ENCODE data around the gene PNLIPRP2.

PNLIPRP2 gene

DNA sequence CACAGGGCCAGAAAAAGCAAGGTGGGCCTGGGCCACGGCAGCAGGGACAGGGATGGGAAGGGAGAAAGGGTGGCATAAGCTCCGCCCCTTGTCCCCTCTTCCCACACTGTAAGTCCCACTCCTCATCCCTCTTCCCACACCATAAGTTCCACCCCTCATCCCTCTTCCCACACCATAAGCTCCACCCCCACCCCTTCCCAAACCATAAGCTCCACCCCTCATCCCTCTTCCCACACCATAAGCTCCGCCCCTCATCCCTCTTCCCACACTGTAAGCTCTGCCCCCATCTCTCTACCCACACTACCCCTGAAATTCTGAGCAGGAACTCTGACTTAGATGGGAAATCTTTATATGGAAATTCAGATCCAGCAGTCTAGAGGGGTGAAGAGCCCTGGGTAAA, 65.9 kb downstream of the PNLIPRP2 start:
- no peak for DNase-seq

DNA sequence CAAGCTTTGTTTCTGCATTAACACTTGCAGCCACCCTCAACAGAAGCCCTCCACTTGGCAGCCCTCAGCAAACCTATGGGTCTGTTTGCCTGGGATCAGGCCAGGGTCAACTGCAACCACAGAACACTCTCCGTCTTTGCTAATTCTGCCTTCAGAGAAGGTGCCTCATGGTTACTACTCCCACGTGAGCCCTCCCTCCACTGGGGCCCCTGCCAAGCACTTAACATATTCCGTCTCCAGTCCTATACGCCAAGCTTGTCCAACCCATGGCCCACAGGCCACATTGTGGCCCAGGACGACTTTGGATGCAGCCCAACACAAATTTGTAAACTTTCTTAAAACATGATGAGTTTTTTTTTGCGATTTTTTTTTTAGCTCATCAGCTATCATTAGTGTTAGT, 66.9 kb downstream of the PNLIPRP2 start:
- no peak for DNase-seq

DNA sequence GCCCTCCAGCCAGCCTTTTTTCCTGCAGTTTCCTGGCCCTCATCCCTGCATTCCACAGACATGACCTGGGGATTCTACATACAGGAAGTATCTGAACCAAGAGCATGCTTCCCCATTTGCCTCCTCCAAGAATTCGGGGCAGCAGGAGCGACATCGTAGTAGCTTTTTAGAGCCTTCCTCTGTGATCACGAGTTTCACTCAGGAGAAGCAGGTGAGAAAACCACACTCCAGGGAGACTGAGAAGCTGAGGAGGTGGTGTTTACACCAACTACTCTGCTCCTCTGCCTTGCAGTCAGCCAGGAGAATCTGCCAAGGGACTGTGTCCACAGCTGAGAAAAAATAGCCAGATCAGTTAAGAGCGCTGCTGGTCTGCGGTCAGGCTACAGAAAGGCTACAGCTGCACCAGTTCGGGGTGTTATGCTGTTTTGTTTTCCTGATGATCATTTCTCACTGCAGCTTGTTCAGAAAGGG, 67.5 kb downstream of the PNLIPRP2 start:
- DNase-seq, result no peak

DNA sequence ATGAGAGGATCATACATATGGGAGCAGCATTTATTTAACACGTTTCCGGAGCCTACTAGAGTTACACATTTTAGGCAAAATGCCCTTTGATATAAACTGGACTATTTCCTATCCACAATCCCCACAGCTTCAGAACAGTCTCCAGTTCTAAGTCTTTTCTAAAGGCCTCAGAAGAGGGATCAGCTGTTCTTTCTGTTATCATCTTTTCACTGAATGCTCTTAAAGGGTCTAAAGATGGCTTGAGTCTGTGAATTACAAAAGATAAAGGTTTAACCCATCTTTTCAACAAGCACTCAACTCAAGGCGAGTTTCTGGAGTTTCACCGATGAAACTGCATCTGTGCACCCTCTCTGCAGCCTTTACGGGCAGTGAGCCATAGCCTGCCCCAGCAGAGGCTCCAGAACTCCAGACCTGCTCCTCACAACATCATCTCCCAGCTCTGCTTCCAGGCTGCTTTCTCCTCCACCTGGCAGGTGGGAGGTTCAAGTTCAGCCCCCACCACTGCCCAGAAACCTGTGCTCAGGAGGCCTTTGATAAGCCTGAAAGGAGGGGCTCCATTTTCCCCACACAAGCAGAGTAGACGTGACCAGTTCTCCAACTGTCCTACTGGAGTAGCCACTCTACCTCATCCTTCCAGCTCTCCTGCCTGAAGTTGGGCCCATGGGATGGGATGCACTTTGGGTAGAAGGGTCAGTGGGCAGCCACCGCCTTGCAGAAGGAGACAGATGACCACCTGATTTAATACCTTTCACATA, 68.2 kb downstream of the PNLIPRP2 start:
- no peak for DNase-seq

DNA sequence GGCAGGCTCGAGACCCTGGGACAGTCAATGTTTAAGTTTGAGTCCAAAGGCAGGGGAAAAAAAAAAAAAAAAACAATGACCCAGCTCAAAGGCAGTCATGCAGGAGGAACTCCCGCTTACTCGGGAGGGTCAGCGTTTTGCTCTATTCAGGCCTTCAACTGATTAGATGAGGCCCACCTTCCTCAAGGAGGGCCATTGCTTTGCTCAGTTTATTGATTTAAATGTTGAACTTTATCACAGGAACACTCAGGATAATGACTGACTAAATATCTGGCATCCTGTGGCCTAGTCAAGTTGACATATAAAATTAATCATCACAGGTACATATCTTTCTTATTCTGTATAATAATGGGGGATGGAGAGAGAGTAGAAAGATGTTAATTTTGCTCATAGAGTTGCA, 69.0 kb downstream of the PNLIPRP2 start:
- no peak for DNase-seq

DNA sequence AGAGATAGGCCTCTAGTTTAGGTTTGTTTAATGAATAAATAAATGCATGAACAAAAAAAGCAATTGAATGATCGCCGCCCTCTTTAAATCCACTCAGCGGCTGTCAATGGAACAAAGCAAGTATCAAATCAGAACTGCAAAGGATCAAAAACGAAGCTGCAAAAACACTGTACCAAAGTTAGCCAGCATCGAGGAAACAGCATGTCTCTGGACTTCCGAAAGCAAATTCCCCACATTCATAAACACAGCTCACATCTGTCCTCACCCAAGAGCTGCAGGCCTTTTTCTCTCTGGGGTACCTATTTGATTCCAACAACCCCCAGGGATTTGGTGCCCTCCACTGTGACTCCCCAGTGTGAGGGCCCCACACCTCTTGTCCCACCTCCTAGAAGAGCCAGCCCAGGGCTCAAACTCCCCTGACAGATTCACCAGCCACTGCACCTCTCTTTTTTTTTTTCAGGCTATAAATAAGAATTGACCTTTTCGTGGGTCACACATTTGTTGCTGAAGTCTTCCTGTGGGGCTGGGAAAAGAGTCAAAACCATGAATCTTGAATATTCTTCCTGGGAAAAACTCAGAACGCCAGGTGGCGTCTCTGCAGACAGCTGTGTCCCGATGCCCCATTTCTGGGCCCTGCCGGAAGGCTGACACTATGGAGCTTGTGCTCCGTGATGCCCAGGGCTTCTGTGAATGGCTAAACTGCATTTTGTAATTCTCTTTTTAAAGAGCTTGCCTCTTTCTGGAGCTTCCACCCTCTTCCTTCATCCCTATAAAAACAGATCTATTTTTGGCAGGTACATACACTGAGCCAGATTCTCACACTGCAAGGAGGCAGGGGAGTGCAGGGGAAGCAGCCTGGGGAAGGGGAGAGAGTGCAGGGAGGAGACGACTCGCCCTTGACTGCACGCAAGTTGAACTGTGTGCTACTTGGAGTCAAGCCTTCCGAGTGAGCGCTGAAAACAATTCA, 69.9 kb downstream of the PNLIPRP2 start:
- DNase-seq, result no peak

DNA sequence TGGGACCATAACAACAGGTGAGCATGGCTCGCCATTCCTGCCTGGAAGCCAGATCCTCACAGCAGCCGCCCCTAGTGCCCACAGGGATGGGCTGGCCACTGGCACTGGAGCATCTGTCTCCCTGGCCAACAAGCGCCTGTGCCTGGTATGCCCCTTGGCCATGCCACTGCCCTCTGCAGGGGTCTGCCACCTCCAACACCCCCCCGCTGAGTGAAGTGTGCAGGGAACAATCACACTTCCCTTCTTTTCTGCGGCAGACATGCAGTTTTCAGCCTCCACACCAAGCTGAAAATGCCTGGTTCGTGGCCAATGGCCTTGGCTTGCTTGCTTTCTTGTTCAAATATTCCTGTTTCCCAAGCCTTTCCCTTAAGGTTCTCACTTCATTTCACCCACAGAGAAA, 70.9 kb downstream of the PNLIPRP2 start:
- no peak for DNase-seq

DNA sequence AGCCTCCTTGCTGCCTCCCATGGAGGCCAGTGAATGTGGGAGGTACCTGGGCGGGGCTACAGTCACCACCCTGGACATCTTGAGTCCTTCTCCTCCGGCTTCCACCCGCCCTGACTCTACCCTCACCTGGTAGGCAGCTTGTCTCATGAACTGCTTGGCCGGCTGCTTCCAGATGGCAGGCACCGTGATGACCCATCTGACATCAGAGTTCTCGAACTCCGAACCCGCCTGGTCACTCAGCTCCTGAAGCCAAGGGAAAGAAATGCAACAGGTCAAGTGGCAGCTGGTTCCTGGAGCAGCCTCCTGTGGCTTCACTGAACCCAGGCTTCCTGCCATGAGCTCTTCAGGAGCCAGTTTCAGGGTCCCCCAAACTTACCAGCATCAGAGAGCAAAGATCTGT, 71.5 kb downstream of the PNLIPRP2 start:
- DNase-seq, result no peak

GRCh38 chr10:116694243-116694926, 73.6 kb downstream of the PNLIPRP2 start:
- DNase-seq, result no peak
